Stimulated activated CD4-positive, alpha-beta T cell treated with anti-CD3 and anti-CD28 coated beads, Interleukin-2, amount 100 ng/mL, for 4 hours (primary cell): ENCODE measurements around the gene SEMA3F.

ENCODE experiments used
- DNase-seq: peaks from one replicate; pipeline ENCODE4 v3.0.0-alpha.2; 2020; ENCODE audit warnings: low read depth

SEMA3F gene

DNA sequence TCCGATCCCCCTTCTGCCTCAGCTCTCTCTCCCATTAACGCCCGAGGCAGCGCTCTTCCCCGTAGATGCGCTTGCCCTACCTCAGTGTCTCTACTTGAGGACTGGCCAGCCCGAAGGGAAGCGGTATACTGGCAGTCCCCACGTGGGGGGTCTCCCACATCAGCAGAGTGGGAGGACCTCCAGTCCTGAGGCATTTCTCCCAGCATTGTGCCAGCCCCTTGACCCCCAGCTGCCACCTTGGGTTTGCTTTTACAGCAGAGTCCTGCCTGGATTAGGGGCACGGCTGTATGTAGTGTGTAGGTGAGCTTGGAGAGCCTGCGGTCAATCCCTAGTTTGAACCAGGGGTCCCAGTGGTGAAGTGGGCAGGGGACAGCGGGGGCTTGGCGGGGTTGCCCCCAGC, 767 bp downstream of the SEMA3F start:
- no peak for DNase-seq

DNA sequence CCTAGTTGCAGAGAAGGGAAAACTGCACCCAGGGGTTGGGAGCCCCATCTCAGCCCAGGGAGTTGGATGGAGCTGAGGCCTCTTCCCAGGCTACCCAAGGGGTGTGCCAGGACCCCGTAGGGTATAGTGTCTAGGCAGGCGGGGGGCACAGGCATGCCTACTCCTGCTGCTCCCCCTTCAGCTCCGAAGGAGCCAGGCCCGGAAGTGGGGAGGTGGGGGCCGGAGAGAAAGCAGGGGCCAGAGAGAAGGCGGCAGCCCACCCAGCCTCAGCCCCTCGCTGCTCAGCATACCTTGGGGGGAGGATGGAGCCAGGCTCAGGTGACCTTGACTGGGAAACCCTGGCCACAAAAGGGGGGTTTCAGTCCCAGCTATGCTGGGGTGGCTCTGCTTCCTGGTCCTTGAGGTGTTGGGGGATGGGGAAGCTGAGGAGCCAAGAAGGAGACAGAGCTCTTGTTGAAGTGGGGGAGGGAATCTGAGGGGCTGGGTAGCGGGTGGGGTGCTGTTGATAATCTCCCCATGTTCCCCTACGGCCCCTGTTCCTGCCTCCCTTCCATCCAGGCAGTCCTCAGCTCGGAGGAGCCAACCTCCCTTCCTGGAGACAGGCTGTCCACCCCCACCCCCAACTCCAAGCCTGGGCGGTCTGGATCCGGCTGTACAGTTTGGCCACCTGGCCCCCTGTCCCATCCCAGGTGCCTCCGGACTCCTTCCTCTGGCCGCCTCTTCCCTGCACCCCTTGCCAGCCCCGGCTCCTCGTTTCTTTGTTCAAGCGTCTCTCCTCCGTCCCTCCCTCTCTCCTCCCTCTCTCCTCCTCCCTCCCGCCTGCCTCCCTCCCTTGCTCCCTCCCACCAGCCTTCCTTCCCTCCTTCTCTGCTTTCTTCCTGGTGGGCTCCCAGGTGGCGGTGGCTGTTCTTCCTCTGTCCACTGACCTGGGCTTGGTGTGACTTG, 1.7 kb downstream of the SEMA3F start:
- DNase-seq = no peak

- DNase-seq = no peak
These were observed 2.9 kb downstream of the SEMA3F start for GRCh38 chr3:50157827-50158529.

DNA sequence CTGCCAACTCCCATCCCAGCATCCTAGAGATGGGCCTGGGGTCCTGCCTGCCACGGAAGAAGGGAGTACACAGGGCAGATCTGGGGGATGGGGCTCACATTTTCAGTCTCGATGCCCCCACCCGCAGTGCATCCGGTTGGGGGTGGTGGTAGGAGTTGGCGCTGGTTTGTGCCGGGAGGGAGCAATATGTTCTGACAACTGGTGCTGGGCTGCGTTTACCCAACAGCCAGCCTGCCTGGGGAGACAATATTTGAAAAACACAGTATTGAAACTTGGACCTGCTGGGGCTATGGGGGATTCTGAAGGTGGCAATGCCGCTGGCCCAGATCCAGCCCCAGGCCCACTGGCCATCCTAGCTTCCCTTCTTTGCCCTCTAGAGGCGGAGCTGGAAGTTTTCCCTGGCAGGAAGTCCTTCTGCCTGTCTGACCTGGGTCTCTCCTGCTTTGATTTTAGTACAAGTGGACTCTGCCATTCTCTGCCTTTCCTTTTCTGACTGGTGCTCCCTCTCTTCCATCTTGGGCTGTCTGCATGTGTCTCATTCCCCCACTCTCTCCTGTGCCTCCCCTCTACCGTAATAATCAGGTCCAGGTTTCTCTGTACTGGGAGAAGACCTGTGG, 3.5 kb downstream of the SEMA3F start:
- no peak for DNase-seq

GRCh38 chr3:50160561-50160983, 5.4 kb downstream of the SEMA3F start:
- no peak for DNase-seq

DNA sequence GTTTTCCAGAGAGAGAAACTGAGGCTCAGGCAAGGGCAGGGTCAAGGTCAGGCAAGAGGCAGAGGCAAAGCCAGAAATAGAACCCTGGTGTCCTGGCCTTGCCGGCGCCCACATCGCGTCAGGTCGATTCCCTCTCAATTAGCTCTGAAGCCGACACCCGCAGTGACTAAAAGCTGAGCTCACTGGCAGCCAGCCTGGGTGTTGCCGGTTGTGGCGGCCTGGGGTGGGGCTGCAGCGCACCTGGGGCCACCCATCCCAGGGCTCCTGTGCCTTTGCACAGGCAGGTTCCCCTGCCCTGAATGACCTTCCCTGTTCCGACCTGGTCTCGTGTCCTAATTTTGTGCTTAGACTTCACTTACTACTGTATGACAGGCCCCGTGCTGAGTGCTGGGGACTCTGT, 6.2 kb downstream of the SEMA3F start:
- DNase-seq = no peak

DNA sequence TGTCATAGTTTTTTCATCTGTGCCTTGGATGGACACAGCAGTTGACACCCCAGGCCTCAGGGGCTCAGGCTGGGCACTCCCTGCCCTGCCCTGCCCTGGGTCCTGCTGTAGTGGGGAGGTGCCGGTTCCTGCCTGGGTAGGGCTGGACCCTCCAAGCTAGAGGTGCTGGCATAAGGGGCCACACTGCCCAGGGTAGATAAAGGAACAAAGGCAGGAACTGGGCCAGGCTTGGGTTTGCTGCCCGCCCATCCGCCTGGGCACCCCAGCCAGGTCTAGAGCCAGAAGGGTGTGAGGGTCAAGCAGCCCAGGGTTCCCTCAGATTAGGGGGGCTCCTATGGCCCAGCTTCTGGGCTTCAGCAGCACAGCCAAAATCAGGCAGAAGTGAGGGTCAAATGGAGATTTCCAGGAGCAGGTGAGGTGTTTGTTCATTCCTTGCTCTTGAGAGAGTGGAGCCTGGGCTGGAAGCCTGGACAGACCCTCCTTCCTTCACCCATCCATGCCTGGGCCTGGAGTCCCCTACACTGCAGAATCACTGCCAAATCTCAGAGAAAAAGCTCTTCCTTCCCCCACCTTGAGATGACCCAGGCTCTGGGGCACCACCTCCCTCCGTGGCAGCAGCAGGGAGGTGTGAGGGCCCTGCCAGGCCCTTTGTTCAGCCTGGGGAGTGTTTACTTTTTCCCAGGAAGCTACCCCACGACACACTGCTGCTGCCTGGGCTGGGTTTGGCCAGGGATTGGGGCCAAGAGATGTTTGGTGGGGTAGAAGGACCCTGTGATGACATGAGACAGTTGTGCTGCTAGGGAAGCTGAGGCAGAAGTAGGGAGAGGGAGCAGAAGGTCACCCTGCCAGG, 7.1 kb downstream of the SEMA3F start:
- no peak for DNase-seq

DNA sequence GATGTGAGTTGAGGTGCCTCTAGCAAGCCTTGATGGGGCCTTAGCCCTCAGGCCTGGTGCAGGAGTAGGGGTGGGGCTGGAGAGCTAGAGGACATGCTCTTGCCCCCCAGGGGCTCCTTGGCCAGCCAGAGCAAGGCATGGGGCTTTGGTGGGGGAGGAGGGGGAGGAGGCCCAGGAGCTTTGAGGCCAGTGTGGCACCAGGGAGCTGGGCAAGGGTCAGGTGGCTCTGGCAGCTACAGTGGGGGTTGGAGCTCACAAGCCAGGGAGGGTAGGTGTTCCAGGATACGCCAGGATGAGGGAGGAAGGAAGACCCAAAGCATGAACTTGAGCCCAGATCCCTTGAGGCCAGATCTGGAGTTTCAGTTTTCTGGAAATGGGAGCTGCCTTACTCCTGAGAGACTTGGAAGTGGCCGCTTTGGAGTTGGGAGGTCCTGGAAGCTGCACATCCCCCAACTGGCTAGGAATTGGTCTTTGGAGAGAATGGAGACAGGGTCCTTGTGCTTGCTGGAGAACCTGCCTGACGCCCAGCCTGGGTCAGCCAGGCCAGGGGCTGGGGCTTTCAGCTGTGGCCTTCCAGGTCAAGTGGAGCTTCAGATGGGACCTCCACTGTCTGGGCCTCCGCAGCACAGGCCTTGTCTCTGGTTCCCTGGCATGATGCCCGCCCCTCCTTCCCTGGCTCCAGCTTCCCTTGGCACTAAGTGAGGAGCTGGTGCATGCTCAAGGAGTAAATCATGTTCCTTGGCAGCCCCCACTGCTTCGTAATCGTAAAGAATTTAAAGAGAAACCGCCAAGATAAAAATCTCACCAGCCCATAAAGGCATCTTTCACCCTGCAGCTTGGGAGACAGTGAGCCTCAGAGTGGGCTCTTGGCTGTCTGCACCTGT, 8.7 kb downstream of the SEMA3F start:
- no peak for DNase-seq

DNA sequence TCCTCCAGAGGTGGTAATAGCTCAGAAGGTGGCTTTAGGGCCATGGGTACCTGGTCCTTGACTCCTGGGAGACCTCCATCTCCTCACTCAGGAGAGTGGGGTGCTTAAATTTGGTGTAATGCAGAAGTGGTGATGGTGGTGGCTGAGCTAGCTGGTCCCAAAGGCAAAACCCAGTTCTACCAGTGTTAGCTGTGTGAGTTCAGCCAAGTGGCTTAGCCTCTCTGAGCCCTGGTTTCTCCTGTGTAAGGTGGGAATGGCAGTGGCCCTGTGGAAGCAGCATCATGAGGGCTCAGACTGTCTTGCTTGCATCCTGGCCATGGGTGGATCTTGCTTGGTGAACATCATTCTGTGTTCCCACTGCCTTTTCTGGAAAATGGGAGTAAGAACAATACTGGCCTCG, 9.4 kb downstream of the SEMA3F start:
- DNase-seq = no peak

- no peak for DNase-seq
These were observed 10.1 kb downstream of the SEMA3F start for GRCh38 chr3:50164984-50165909.

GRCh38 chr3:50165910-50166538, 10.9 kb downstream of the SEMA3F start:
- DNase-seq = no peak

- DNase-seq = no peak
These were observed 11.5 kb downstream of the SEMA3F start for GRCh38 chr3:50166620-50167019.

DNA sequence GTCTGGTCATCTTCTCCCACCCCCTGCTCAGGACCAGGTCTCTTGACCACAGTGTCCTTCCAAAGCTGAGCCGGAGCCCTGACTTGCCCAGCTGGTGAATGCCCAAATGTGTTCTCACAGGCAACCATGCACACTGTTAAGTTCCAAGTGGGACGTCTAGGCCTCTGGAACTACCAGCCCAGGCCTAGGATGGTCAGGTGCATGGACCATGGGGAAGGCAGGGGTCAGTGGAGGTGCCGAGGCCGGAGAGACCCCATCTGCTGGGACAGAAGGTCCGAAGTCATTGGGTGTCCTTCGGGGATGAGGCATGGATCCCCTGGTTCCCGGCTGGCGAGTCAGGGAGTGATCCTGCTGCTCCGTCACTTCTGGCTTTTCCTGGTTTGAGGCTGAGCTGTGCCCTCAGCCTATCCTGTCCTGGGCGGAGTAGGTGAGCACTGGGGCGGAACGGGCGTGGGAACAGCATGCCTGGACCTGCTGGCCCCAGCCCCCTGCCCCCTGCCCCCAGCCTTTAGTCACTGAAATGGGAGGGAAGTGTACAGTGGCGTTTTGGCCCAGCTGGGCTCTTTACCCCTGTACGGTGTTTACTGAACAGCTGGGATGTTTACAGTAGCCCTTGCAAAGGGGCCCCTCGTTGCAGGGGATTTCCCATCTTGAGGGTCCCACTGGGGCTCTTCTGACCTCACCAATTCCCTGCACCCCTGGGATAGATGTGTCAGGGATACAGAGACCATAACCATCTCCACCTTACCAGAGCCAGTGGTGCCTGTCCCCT, 12.1 kb downstream of the SEMA3F start:
- DNase-seq = no peak

DNA sequence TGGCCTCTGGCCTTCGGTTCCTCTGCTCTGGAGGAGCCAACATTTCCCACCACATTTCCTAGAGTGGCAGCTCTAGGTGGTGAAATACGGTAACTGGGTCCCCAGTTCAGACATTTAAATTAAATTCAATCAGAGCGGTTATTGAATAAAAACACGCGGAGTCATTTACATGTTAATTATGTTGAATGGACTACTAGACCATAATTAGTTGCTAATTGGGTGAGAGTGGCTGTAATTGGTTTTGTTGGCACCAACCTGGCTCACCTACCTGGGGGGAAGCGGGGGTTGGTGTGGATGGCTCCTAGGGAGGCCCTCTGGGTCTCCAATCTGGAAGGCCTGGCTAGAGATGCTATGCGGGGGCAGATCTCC, 12.7 kb downstream of the SEMA3F start:
- no peak for DNase-seq

GRCh38 chr3:50168388-50168787, 13.3 kb downstream of the SEMA3F start:
- DNase-seq = no peak

GRCh38 chr3:50168791-50169190, 13.7 kb downstream of the SEMA3F start:
- DNase-seq = no peak

GRCh38 chr3:50169232-50169832, 14.2 kb downstream of the SEMA3F start:
- no peak for DNase-seq

GRCh38 chr3:50169858-50170257, 14.7 kb downstream of the SEMA3F start:
- DNase-seq = no peak
